Nephron (organoid): Measurements from ENCODE around the gene LRP1.
A peak's percentile ranks its signal among the peaks of the same experiment; 100 is the strongest.

ENCODE experiments used
- H3K27ac Mint-ChIP-seq, 3 experiments: 2 replicates each; pipeline ENCODE4 v1.8.0; 2020; ENCODE audit warnings: mixed read lengths in 3 of 3, mild to moderate bottlenecking in 2 of 3, moderate library complexity in 1 of 3
- H3K27me3 Mint-ChIP-seq: 2 replicates; pipeline ENCODE4 v1.8.0; 2021; ENCODE audit warnings: low read depth, mild to moderate bottlenecking, moderate library complexity, mixed read lengths
- H3K36me3 Mint-ChIP-seq: 2 replicates; pipeline ENCODE4 v1.8.0; 2020; ENCODE audit warnings: low read depth, mixed read lengths
- H3K4me1 Mint-ChIP-seq: 2 replicates; pipeline ENCODE4 v1.8.0; 2020; ENCODE audit warnings: mixed read lengths
- H3K4me3 Mint-ChIP-seq, 3 experiments: 2 replicates each; pipeline ENCODE4 v1.8.0; 2020; ENCODE audit warnings: mild to moderate bottlenecking in 3 of 3, mixed read lengths in 3 of 3, moderate library complexity in 2 of 3
- H3K9me3 Mint-ChIP-seq: 2 replicates; pipeline ENCODE4 v1.8.0; 2020; ENCODE audit warnings: mixed read lengths
- TF ChIP-seq, protein P1 (sequence below), 3 experiments: fragments of 200-600 bp; sonication (generic); IDR thresholded peaks; one replicate each; pipeline ENCODE4 v1.5.0; 2021; ENCODE audit warnings: antibody characterized with exemption in 3 of 3; ENCODE audit not compliant: unreplicated experiment in 3 of 3

Gene LRP1

DNA sequence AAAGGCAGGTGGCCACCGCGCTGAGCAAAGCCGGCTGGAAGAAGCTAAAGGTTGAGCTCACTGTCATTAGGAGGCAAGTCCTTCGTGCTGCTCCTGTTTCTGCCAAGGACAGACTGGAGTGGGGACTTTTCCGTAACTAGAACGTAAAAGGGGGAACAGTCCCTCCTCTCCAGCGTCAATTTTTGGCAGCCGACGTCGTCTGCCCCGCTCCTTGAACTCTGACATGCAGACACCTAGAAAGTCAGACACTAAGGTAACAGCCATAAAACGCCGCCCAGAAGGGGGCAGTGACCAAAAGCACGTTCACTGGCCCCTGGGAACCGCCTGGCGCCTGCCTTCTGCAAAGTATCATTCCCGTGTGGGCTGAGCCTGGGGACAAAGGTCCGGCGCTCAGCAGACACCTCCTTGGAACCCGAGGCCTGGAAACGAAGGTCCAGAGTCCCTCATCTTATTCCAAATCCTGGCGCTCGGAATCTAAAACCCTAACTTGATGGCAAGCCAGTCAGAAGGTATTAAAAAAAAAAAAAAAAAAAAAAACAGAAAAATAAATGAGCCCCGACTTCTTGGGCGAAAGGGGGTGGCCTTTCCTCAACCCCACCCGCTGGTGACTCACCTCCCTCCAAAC, 1.1 kb upstream of the LRP1 start:
- H3K27ac Mint-ChIP-seq: peak overlapping the region; percentile 54 to 89 (median 70)

DNA sequence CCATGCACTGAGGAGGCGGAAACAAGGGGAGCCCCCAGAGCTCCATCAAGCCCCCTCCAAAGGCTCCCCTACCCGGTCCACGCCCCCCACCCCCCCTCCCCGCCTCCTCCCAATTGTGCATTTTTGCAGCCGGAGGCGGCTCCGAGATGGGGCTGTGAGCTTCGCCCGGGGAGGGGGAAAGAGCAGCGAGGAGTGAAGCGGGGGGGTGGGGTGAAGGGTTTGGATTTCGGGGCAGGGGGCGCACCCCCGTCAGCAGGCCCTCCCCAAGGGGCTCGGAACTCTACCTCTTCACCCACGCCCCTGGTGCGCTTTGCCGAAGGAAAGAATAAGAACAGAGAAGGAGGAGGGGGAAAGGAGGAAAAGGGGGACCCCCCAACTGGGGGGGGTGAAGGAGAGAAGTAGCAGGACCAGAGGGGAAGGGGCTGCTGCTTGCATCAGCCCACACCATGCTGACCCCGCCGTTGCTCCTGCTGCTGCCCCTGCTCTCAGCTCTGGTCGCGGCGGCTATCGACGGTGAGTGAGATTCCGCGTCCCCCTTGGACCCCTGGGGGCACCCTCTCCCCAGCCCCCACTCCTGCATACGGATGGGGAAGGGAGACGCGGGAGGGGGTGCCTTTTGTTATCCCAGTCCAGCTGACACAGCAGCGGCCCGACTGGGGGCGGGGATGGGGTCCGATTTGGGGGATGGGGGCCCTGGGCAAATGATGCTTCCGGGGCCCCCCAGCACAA, 400 bp downstream of the LRP1 start:
- Mint-ChIP-seq H3K27me3 (peaks cover 3% of the 10 kb centered on the region), H3K4me1 (peaks cover 59% of the 10 kb centered on the region), H3K9me3 (no peaks in the 10 kb centered on the region), H3K36me3 (no peaks in the 10 kb centered on the region), H3K27ac (peak overlapping the region in 2 of 3 experiments; percentile 54 to 87), H3K4me3 (peak overlapping the region; percentile 94 to 98 (median 96))
- TF ChIP-seq, protein P1, sequence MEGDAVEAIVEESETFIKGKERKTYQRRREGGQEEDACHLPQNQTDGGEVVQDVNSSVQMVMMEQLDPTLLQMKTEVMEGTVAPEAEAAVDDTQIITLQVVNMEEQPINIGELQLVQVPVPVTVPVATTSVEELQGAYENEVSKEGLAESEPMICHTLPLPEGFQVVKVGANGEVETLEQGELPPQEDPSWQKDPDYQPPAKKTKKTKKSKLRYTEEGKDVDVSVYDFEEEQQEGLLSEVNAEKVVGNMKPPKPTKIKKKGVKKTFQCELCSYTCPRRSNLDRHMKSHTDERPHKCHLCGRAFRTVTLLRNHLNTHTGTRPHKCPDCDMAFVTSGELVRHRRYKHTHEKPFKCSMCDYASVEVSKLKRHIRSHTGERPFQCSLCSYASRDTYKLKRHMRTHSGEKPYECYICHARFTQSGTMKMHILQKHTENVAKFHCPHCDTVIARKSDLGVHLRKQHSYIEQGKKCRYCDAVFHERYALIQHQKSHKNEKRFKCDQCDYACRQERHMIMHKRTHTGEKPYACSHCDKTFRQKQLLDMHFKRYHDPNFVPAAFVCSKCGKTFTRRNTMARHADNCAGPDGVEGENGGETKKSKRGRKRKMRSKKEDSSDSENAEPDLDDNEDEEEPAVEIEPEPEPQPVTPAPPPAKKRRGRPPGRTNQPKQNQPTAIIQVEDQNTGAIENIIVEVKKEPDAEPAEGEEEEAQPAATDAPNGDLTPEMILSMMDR (IDR thresholded peaks at IDR 0.05; ENCODE audit: unreplicated experiment in 3 of 3): no peak

More for the DNA sequence above, 1.1 kb upstream of the LRP1 start:
- H3K9me3 Mint-ChIP-seq: no peaks in the 10 kb centered on the region
- no peaks in the 10 kb centered on the region for H3K36me3 Mint-ChIP-seq
- peaks cover 44% of the 10 kb centered on the region for H3K4me1 Mint-ChIP-seq
- TF ChIP-seq, protein P1 (IDR thresholded peaks at IDR 0.05; ENCODE audit: unreplicated experiment in 3 of 3): peak; percentile 11 to 22 (median 18)
- H3K4me3 Mint-ChIP-seq: peak overlapping the region; percentile 94 to 98 (median 96)
- H3K27me3 Mint-ChIP-seq: peaks cover 4% of the 10 kb centered on the region

DNA sequence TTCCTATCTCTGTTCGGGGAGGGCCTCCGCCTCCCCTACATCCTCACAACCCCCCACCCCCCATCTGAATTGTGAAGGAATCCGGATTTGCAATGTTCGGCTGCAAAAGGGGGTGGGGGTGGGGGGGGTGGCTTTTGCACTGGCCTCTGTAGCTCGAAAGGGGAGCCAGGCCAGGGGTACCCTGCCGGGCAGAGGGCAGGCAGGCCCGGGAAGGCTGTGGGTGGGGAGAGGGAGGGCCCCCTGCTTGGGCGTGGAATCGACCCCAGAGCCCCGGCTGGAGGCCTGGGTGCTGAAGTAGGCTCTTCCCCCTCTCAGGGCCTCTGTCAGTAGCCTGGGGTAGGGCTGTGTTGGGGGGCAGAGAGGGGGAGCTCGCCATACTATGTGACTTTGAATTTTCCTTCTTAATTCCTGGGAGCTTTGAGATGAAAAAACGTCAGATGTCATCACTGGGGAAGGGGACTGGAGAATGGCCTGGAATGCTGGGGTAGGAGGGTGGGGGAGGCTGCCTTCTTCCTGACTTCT, 1.1 kb downstream of the LRP1 start:
- peak overlapping the region; percentile 94 to 98 (median 96) for H3K4me3 Mint-ChIP-seq
- TF ChIP-seq, protein P1 (IDR thresholded peaks at IDR 0.05; ENCODE audit: unreplicated experiment in 3 of 3): no peak
- H3K9me3 Mint-ChIP-seq: no peaks in the 10 kb centered on the region
- peaks cover 2% of the 10 kb centered on the region for H3K27me3 Mint-ChIP-seq
- no peaks in the 10 kb centered on the region for H3K36me3 Mint-ChIP-seq
- peak overlapping the region; percentile 87 to 100 (median 88) for H3K27ac Mint-ChIP-seq
- peaks cover 64% of the 10 kb centered on the region for H3K4me1 Mint-ChIP-seq

DNA sequence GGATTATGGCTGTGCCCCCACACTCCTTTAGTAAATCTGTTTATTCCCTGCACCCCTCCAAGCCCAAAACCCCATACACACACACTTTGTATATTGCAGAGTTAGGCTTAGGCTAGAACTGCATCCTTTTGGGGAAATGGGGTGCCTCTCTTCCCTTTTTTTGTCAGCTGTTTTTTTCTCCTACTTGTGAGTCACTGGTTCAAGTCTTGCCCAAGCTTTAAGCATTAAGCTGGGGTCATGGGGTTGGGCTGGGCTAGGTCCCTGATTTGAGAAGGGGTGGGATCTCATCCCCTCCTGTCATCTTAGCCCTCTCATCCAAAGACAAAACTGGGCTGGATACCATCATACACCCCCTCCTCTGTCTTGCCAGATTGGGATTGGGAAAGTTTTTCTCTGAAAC, 1.6 kb downstream of the LRP1 start:
- Mint-ChIP-seq H3K27ac (peak overlapping the region; percentile 87 to 100 (median 88)), H3K27me3 (peaks cover 3% of the 10 kb centered on the region), H3K9me3 (no peaks in the 10 kb centered on the region), H3K36me3 (no peaks in the 10 kb centered on the region), H3K4me1 (peaks cover 63% of the 10 kb centered on the region), H3K4me3 (peak overlapping the region; percentile 94 to 98 (median 96))
- TF ChIP-seq, protein P1 (IDR thresholded peaks at IDR 0.05; ENCODE audit: unreplicated experiment in 3 of 3): no peak

DNA sequence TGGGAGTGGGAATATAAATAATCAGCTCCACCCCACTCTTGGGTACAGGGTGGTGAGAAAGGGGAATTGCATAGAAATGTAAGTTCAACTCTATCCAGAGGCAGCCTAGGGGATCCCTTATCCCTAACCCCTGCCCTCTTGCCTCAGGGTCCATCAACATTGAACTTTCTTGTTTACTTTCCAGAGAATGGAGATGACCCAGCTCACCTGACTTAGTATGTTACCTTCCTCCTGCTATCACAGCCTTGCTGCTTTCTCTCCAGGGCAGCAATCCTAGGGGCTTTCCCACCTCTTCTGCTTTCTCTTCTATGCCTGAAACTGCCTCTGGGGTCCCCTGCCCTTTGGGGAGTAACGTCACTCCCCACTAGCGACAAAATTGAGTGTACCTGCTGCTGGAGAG, 2.7 kb downstream of the LRP1 start:
- Mint-ChIP-seq H3K27ac (peak overlapping the region; percentile 54 to 100 (median 62)), H3K4me1 (peaks cover 74% of the 10 kb centered on the region), H3K27me3 (peaks cover 3% of the 10 kb centered on the region), H3K4me3 (peak overlapping the region; percentile 94 to 98 (median 96)), H3K36me3 (no peaks in the 10 kb centered on the region), H3K9me3 (no peaks in the 10 kb centered on the region)
- TF ChIP-seq, protein P1 (IDR thresholded peaks at IDR 0.05; ENCODE audit: unreplicated experiment in 3 of 3): no peak
